Peyer's patch (tissue), 4 donors: ENCODE results near the gene ITGAE.

Experiments used
- CTCF ChIP-seq, 6 experiments: fragments of 450-650 bp in 4 of 6; fragments of 200-600 bp in 2 of 6; sonication (generic) in 1 of 6; IDR thresholded peaks; one replicate each; pipeline ENCODE4 v1.5.1; 2017 to 2019; ENCODE audit warnings: antibody characterized with exemption in 6 of 6, mild to moderate bottlenecking in 3 of 6, moderate library complexity in 1 of 6
- POLR2A ChIP-seq, 2 donors: fragments of 450-650 bp; IDR thresholded peaks; one replicate each; pipeline ENCODE4 v1.5.1; 2017; ENCODE audit warnings: antibody characterized with exemption in 2 of 2, mild to moderate bottlenecking in 2 of 2, moderate library complexity in 2 of 2

- TF ChIP-seq CTCF (IDR thresholded peaks at IDR 0.05) (no peak), POLR2A (IDR thresholded peaks at IDR 0.05) (no peak)
Measured at GRCh38 chr17:3751836-3752235, 49.2 kb downstream of the ITGAE start.
